Right ventricle myocardium inferior (tissue), 1 donor: ENCODE results near the gene RABAC1. TPM values are rescaled to one million over a fixed set of nuclear protein-coding genes. Genes with fewer than 3 reads are reported as not detected.
A peak's percentile ranks its signal among the peaks of the same experiment; 100 is the strongest.

Experiments
- ATAC-seq: fragments of 200-7000 bp; cut with Tn5 transposase; one replicate; pipeline ENCODE4 v1.9.1; 2020; ENCODE audit warnings: mild to moderate bottlenecking, moderate library complexity
- DNase-seq: peaks from one replicate; pipeline ENCODE4 v3.0.0; 2021; ENCODE audit errors: missing footprints
- intact Hi-C: fragments of 100-400 bp; cut with DNase I; formaldehyde crosslinking; loops from one replicate; pipeline ENCODE4 v1.11.0; 2022
- total RNA-seq: library from RNA; stranded (reverse); fragmentation: NEBNext Ultra II Directional; extraction: Animal tissue kit (Norgen Biotek cat#: 25700); gene quantifications from one replicate; pipeline ENCODE4 v1.2.1, GENCODE V29; 2021
- donor health status: DM: no; HTN: yes; CAD: no; lungs with severe emphysema.

The RABAC1 gene
- total RNA-seq, 1 donor from 2014 or later, result 68.4 TPM

- peak; percentile 82 for DNase-seq
- intact Hi-C loops, result loop anchor here (5.0 kb wide), 1 partner anchor 63 kb away; no protein-coding TSS in a partner anchor
- ATAC-seq, result peak; percentile 70
Measured at GRCh38 chr19:41934849-41935374, 24.2 kb downstream of the RABAC1 start.

- DNase-seq (no peak), ATAC-seq (no peak)
- intact Hi-C loops, result loop anchor here (5.0 kb wide), 1 partner anchor 62 kb away; no protein-coding TSS in a partner anchor
Measured at GRCh38 chr19:41933693-41934426, 25.3 kb downstream of the RABAC1 start.

- DNase-seq (no peak), ATAC-seq (no peak)
- intact Hi-C loops, result loop anchor here (5.0 kb wide), 1 partner anchor 61 kb away; no protein-coding TSS in a partner anchor
Measured at GRCh38 chr19:41932720-41933332, 26.3 kb downstream of the RABAC1 start.

GRCh38 chr19:41932259-41932719 lies 26.8 kb downstream of the RABAC1 start:
- intact Hi-C loops, result loop anchor here (5.0 kb wide), 1 partner anchor 60 kb away; no protein-coding TSS in a partner anchor
- ATAC-seq (no peak), DNase-seq (no peak)

- DNase-seq, result no peak
- ATAC-seq, result no peak
Measured at GRCh38 chr19:41930926-41931592, 28.1 kb downstream of the RABAC1 start.

GRCh38 chr19:41930322-41930722 lies 28.8 kb downstream of the RABAC1 start:
- ATAC-seq (no peak), DNase-seq (no peak)
- intact Hi-C loops, result loop anchor here (5.0 kb wide), 1 partner anchor 58 kb away; no protein-coding TSS in a partner anchor

More at GRCh38 chr19:41930926-41931592, 28.1 kb downstream of the RABAC1 start:
- intact Hi-C loops, result loop anchor here (5.0 kb wide), 1 partner anchor 59 kb away; no protein-coding TSS in a partner anchor

- intact Hi-C loops, result loop anchor here (5.0 kb wide), 1 partner anchor 57 kb away; no protein-coding TSS in a partner anchor
- DNase-seq (no peak), ATAC-seq (no peak)
Measured at GRCh38 chr19:41929536-41930071, 29.5 kb downstream of the RABAC1 start.

GRCh38 chr19:41928754-41929535 lies 30.2 kb downstream of the RABAC1 start:
- DNase-seq, result no peak
- ATAC-seq, result no peak
- intact Hi-C loops, result no loop called here

GRCh38 chr19:41928221-41928683 lies 30.9 kb downstream of the RABAC1 start, which contains the start of gene ERFL:
Gene ERFL, minus strand, starts transcription at chr19:41928449. Its CDS starts 15,530 bp downstream, at chr19:41912919.
- intact Hi-C loops, result no loop called here
- no peak for DNase-seq
- ATAC-seq, result no peak

- ATAC-seq (no peak), DNase-seq (no peak)
- intact Hi-C loops, result no loop called here
Measured at GRCh38 chr19:41927497-41928192, 31.5 kb downstream of the RABAC1 start.

GRCh38 chr19:41926763-41927496 lies 32.2 kb downstream of the RABAC1 start:
- intact Hi-C loops, result no loop called here
- no peak for DNase-seq
- ATAC-seq, result no peak

- no peak for DNase-seq
Measured at GRCh38 chr19:41926028-41926762, 32.9 kb downstream of the RABAC1 start.

GRCh38 chr19:41925208-41926003 lies 33.7 kb downstream of the RABAC1 start:
- DNase-seq, result no peak
- ATAC-seq, result no peak
- intact Hi-C loops, result no loop called here

More at GRCh38 chr19:41926028-41926762, 32.9 kb downstream of the RABAC1 start:
- intact Hi-C loops, result no loop called here
- ATAC-seq, result no peak

- ATAC-seq (no peak), DNase-seq (no peak)
- intact Hi-C loops, result no loop called here
Measured at GRCh38 chr19:41924151-41925145, 34.7 kb downstream of the RABAC1 start.
